HG02870 (cell line): ENCODE results near the gene NEUROG3.

Source experiments
- ATAC-seq: cut with Tn5 transposase; IDR thresholded peaks from one replicate; pipeline ENCODE4 v1.9.1; 2021; ENCODE audit warnings: mild to moderate bottlenecking, moderate library complexity; ENCODE audit not compliant: unreplicated experiment

NEUROG3 gene

GRCh38 chr10:69573056-69573806 lies at the start of gene NEUROG3:
Gene NEUROG3, minus strand, starts transcription at chr10:69573422. Its CDS starts 379 bp downstream, at chr10:69573043.
- no peak for ATAC-seq

GRCh38 chr10:69620625-69621024 lies 47.4 kb upstream of the NEUROG3 start:
- ATAC-seq, result no peak

GRCh38 chr10:69619626-69620025 lies 46.4 kb upstream of the NEUROG3 start:
- no peak for ATAC-seq

- ATAC-seq, result no peak
Observed at GRCh38 chr10:69618746-69619145, 45.5 kb upstream of the NEUROG3 start.

- no peak for ATAC-seq
Observed at GRCh38 chr10:69616358-69616757, 43.1 kb upstream of the NEUROG3 start.

- ATAC-seq, result no peak
Observed at GRCh38 chr10:69614130-69614529, 40.9 kb upstream of the NEUROG3 start.

- ATAC-seq, result no peak
Observed at GRCh38 chr10:69612760-69613159, 39.5 kb upstream of the NEUROG3 start.

- no peak for ATAC-seq
Observed at GRCh38 chr10:69609077-69609476, 35.9 kb upstream of the NEUROG3 start.

GRCh38 chr10:69600761-69601330 lies 27.6 kb upstream of the NEUROG3 start:
- ATAC-seq, result no peak

- ATAC-seq, result no peak
Observed at GRCh38 chr10:69588358-69588757, 15.1 kb upstream of the NEUROG3 start.

GRCh38 chr10:69584624-69585023 lies 11.4 kb upstream of the NEUROG3 start:
- no peak for ATAC-seq

- ATAC-seq, result no peak
Observed at GRCh38 chr10:69583106-69583505, 9.9 kb upstream of the NEUROG3 start.

GRCh38 chr10:69580435-69580834 lies 7.2 kb upstream of the NEUROG3 start:
- ATAC-seq, result no peak

- no peak for ATAC-seq
Observed at GRCh38 chr10:69579464-69580060, 6.3 kb upstream of the NEUROG3 start.

GRCh38 chr10:69578508-69578991 lies 5.3 kb upstream of the NEUROG3 start:
- no peak for ATAC-seq

- no peak for ATAC-seq
Observed at GRCh38 chr10:69577268-69578232, 4.3 kb upstream of the NEUROG3 start.

GRCh38 chr10:69576334-69577011 lies 3.3 kb upstream of the NEUROG3 start:
- no peak for ATAC-seq

- no peak for ATAC-seq
Observed at GRCh38 chr10:69575164-69575722, 2.0 kb upstream of the NEUROG3 start.

- ATAC-seq, result no peak
Observed at GRCh38 chr10:69574571-69574978, 1.4 kb upstream of the NEUROG3 start.
